Colonic mucosa (tissue), 4 donors: ENCODE results near the gene NEU1. TPM values are rescaled to one million over a fixed set of nuclear protein-coding genes. Genes with fewer than 3 reads are reported as not detected.
"Not testable (repeated sequence)": the region's sequence is repeated elsewhere in the genome, so short reads cannot be mapped to it uniquely, and the experiment has no call there.

Source experiments
- DNase-seq: peaks from one replicate; pipeline ENCODE4 v3.0.0-alpha.2; 2020
- H3K27ac ChIP-seq: fragments of 200-600 bp; one replicate; pipeline ENCODE4 v1.8.0; 2021
- H3K27me3 ChIP-seq: fragments of 200-600 bp; one replicate; pipeline ENCODE4 v1.8.0; 2021
- H3K36me3 ChIP-seq: fragments of 200-600 bp; one replicate; pipeline ENCODE4 v1.8.0; 2021
- H3K4me1 ChIP-seq: fragments of 200-600 bp; one replicate; pipeline ENCODE4 v1.8.0; 2021; ENCODE audit warnings: mild to moderate bottlenecking
- H3K4me3 ChIP-seq: fragments of 200-600 bp; one replicate; pipeline ENCODE4 v1.8.0; 2021
- H3K9ac ChIP-seq, 2 donors: one replicate each; pipeline ENCODE4 v1.7.0; 2013; ENCODE audit warnings: control low read depth in 2 of 2, low read depth in 2 of 2, low read length in 2 of 2
- H3K9me3 ChIP-seq: fragments of 200-600 bp; one replicate; pipeline ENCODE4 v1.8.0; 2021
- CTCF ChIP-seq: fragments of 200-600 bp; IDR thresholded peaks from one replicate; pipeline ENCODE4 v1.8.0; 2022; ENCODE audit warnings: antibody characterized with exemption, mild to moderate bottlenecking
- intact Hi-C: fragments of 100-400 bp; cut with DNase I; formaldehyde crosslinking; loops from one replicate; pipeline ENCODE4 v1.14.1; 2022
- total RNA-seq, 2 donors: library from RNA; stranded (reverse); fragmentation: NEBNext Ultra II Directional in 1 of 2; extraction: Animal tissue kit (Norgen Biotek cat#: 25700) in 1 of 2; gene quantifications; one replicate each; pipeline ENCODE4 v1.2.1, GENCODE V29; 2021
- donor health status: healthy.
- donor health status: DM: no; HTN: no; CAD: no.
- donor health status: DM: no; HTN: no; CAD: no.

NEU1 gene
- total RNA-seq, 2 donors from 2014 or later = 33.8 to 47.4 TPM

- Histone ChIP-seq H3K36me3 (no peaks in the 10 kb centered on the region), H3K9me3 (no peaks in the 10 kb centered on the region), H3K4me3 (no peak overlapping the region), H3K4me1 (peaks cover 7% of the 10 kb centered on the region), H3K9ac (no peak overlapping the region), H3K27ac (peak overlapping the region; percentile 99), H3K27me3 (no peaks in the 10 kb centered on the region)
- no peak for TF ChIP-seq CTCF
- intact Hi-C loops = no loop called here
- DNase-seq = peak; percentile 46
Observed at GRCh38 chr6:31819871-31820299, 42.7 kb downstream of the NEU1 start.

- intact Hi-C loops = not testable (repeated sequence)
- peak; percentile 64 for DNase-seq
- H3K4me3 ChIP-seq = peak overlapping the region; percentile 36
Observed at GRCh38 chr6:31817929-31818511, 44.6 kb downstream of the NEU1 start.

GRCh38 chr6:31817133-31817928 lies 45.3 kb downstream of the NEU1 start:
- Histone ChIP-seq H3K4me3 (peak overlapping the region; percentile 36), H3K27ac (peak overlapping the region; percentile 80), H3K9ac (peak overlapping the region; percentile 16 to 70)
- H3K4me1 ChIP-seq, H3K27me3 ChIP-seq, H3K36me3 ChIP-seq, H3K9me3 ChIP-seq, intact Hi-C loops: not testable (repeated sequence)
- peak; percentile 61 for DNase-seq

More at GRCh38 chr6:31817929-31818511, 44.6 kb downstream of the NEU1 start:
- peak overlapping the region in 1 of 2 donors; percentile 58 for H3K9ac ChIP-seq
- peak overlapping the region; percentile 80 for H3K27ac ChIP-seq
- not testable (repeated sequence) for H3K9me3 ChIP-seq, H3K27me3 ChIP-seq, H3K4me1 ChIP-seq, H3K36me3 ChIP-seq

- H3K27ac ChIP-seq = peak within 1 kb of the TSS; percentile 100
- peaks cover 7% of the 10 kb centered on the region for H3K4me1 ChIP-seq
- no peak for TF ChIP-seq CTCF
- no peaks in the 10 kb centered on the region for H3K9me3 ChIP-seq
- no peaks in the 10 kb centered on the region for H3K36me3 ChIP-seq
- H3K4me3 ChIP-seq = peak within 1 kb of the TSS; percentile 47
- no peaks in the 10 kb centered on the region for H3K27me3 ChIP-seq
- H3K9ac ChIP-seq = peak within 1 kb of the TSS; percentile 83 to 88
- intact Hi-C loops = no loop called here
- DNase-seq = peak; percentile 97
Observed at GRCh38 chr6:31815025-31815838, 47.4 kb downstream of the NEU1 start, which contains the start of the genes HSPA1A and HSPA1L. HSPA1A (plus strand) TSS chr6:31815543; CDS start chr6:31815757, 214 bp downstream. HSPA1L (minus strand) TSS chr6:31815283; CDS start chr6:31811972, 3,311 bp downstream.

GRCh38 chr6:31814677-31815024 lies 48.0 kb downstream of the NEU1 start:
- peak overlapping the region; percentile 31 to 83 for H3K9ac ChIP-seq
- peak overlapping the region; percentile 100 for H3K27ac ChIP-seq
- H3K4me3 ChIP-seq = peak overlapping the region; percentile 47
- peak; percentile 98 for DNase-seq
- H3K27me3 ChIP-seq = no peaks in the 10 kb centered on the region
- no peaks in the 10 kb centered on the region for H3K36me3 ChIP-seq
- no peak for TF ChIP-seq CTCF
- intact Hi-C loops = no loop called here
- peaks cover 6% of the 10 kb centered on the region for H3K4me1 ChIP-seq
- H3K9me3 ChIP-seq = no peaks in the 10 kb centered on the region

GRCh38 chr6:31813465-31813849 lies 49.2 kb downstream of the NEU1 start:
- DNase-seq = no peak
- peak overlapping the region; percentile 31 to 75 for H3K9ac ChIP-seq
- H3K4me3 ChIP-seq = no peak overlapping the region
- H3K9me3 ChIP-seq = no peaks in the 10 kb centered on the region
- intact Hi-C loops = no loop called here
- H3K4me1 ChIP-seq = no peaks in the 10 kb centered on the region
- no peak for TF ChIP-seq CTCF
- no peaks in the 10 kb centered on the region for H3K36me3 ChIP-seq
- peak overlapping the region; percentile 100 for H3K27ac ChIP-seq
- H3K27me3 ChIP-seq = no peaks in the 10 kb centered on the region
